Omental fat pad (tissue), 4 donors: ENCODE measurements around the gene CXCR2. TPM values are rescaled to one million over a fixed set of nuclear protein-coding genes. Genes with fewer than 3 reads are reported as not detected.
A peak's percentile ranks its signal among the peaks of the same experiment; 100 is the strongest.

ENCODE experiments used
- ATAC-seq: fragments of 150-250 bp; one replicate; pipeline ENCODE4 v1.9.1; 2016; ENCODE audit warnings: mild to moderate bottlenecking, moderate library complexity; ENCODE audit not compliant: low FRiP score
- DNase-seq: peaks from one replicate; pipeline ENCODE4 v3.0.0-alpha.2; 2019; ENCODE audit warnings: low spot score
- total RNA-seq, 4 donors: library from RNA; depleted of rRNA; stranded (reverse); fragments of >200 nt; gene quantifications; one replicate each; pipeline ENCODE4 v1.1.0, GENCODE V29; 2016
- TF ChIP-seq, protein P1 (sequence below), 3 donors: fragments of 450-650 bp; IDR thresholded peaks; one replicate each; pipeline ENCODE4 v1.5.1; 2016 to 2017; ENCODE audit warnings: antibody characterized with exemption in 3 of 3, mild to moderate bottlenecking in 3 of 3, moderate library complexity in 2 of 3

Gene CXCR2
- total RNA-seq, 4 donors from 2014 or later = 0.28 to 19.2 (median 1.3) TPM

DNA sequence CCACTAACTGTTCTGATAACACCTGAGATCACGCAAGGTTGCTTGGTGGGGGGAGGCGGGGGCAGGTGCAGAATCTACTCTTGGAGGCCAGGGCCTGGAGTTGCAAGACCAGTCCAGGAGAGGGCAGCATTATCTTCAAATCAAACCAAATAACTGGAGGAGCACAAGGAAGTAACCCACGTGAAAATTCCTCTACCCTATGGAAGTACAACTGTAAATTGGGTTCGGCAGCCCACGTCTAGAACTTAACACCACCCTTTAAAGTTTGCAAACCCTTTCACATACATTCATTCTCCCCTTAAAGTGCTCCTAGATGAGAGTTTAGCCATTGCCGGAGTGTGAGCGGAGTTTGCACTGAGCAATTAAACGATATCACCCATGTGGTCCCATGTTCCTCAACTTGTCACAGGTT, 60.5 kb downstream of the CXCR2 start:
- ATAC-seq (peak; percentile 63), DNase-seq (peak; percentile 52)
- TF ChIP-seq, protein P1, sequence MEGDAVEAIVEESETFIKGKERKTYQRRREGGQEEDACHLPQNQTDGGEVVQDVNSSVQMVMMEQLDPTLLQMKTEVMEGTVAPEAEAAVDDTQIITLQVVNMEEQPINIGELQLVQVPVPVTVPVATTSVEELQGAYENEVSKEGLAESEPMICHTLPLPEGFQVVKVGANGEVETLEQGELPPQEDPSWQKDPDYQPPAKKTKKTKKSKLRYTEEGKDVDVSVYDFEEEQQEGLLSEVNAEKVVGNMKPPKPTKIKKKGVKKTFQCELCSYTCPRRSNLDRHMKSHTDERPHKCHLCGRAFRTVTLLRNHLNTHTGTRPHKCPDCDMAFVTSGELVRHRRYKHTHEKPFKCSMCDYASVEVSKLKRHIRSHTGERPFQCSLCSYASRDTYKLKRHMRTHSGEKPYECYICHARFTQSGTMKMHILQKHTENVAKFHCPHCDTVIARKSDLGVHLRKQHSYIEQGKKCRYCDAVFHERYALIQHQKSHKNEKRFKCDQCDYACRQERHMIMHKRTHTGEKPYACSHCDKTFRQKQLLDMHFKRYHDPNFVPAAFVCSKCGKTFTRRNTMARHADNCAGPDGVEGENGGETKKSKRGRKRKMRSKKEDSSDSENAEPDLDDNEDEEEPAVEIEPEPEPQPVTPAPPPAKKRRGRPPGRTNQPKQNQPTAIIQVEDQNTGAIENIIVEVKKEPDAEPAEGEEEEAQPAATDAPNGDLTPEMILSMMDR (IDR thresholded peaks at IDR 0.05) = peak in 1 of 3 donors; percentile 26

Other genes starting within 250 kb of the CXCR2 start
- gene TNS1, start 123.0 kb upstream of the CXCR2 start, total RNA-seq = 100 to 1,000 TPM; 135 to 453 (median 361) TPM
- gene RUFY4, start 56.8 kb upstream of the CXCR2 start, total RNA-seq = under 1 TPM in 2 of 4 donors, not detected in 2; 0.60 to 0.95 TPM
- 10 to 100 TPM in 1 of 4 donors, under 1 TPM in 3; 0.36 to 26.8 (median 0.64) TPM for gene CXCR1, start 40.9 kb downstream of the CXCR2 start, total RNA-seq
- 100 to 1,000 TPM; 278 to 384 (median 348) TPM for gene ARPC2, start 91.2 kb downstream of the CXCR2 start, total RNA-seq
- 10 to 100 TPM; 24.7 to 74.2 (median 59.1) TPM for gene GPBAR1, start 135.0 kb downstream of the CXCR2 start, total RNA-seq
- 100 to 1,000 TPM; 122 to 165 (median 140) TPM for gene AAMP, start 144.1 kb downstream of the CXCR2 start, total RNA-seq
- gene PNKD, start 144.5 kb downstream of the CXCR2 start, total RNA-seq = 10 to 100 TPM; 25.5 to 38.0 (median 31.3) TPM
- gene TMBIM1, start 166.5 kb downstream of the CXCR2 start, total RNA-seq = 100 to 1,000 TPM; 190 to 689 (median 399) TPM
- gene CATIP, start 230.8 kb downstream of the CXCR2 start, total RNA-seq = not detected